Pancreas (tissue), 10 donors: Measurements from ENCODE around the gene HSP90AA1. TPM values are rescaled to one million over a fixed set of nuclear protein-coding genes. Genes with fewer than 3 reads are reported as not detected.

Experiments
- ATAC-seq, 4 donors: fragments of 200-7000 bp; cut with Tn5 transposase; one replicate each; pipeline versions ENCODE4 v1.8.0 to v1.9.1; 2020; ENCODE audit warnings: mild to moderate bottlenecking in 4 of 4, moderate library complexity in 4 of 4
- DNase-seq, 6 donors: peaks; one replicate each; pipeline ENCODE4 v3.0.0-alpha.2; 2020
- FAIRE-seq: peaks from 2 replicates; lab custom pipeline; 2012; peaks lifted over from hg19 to GRCh38; lab: Jason Lieb, UNC
- H3K27ac ChIP-seq, 4 donors: fragments of 200-600 bp; sonication (generic); 1 replicate in 3 of 4; 2 replicates in 1 of 4; pipeline versions ENCODE4 v1.5.0 to v1.8.0; 2020
- H3K27me3 ChIP-seq, 4 donors: fragments of 200-600 bp; one replicate each; pipeline ENCODE4 v1.8.0; 2021
- H3K36me3 ChIP-seq, 3 donors: fragments of 200-600 bp; sonication (generic) in 1 of 3; one replicate each; pipeline versions ENCODE4 v1.5.0 to v1.8.0; 2020 to 2021
- H3K4me1 ChIP-seq, 3 donors: fragments of 200-600 bp; one replicate each; pipeline ENCODE4 v1.8.0; 2021
- H3K4me3 ChIP-seq, 4 donors: fragments of 200-600 bp; sonication (generic) in 2 of 4; one replicate each; pipeline versions ENCODE4 v1.5.0 to v1.8.0; 2020 to 2021
- H3K9me3 ChIP-seq, 4 donors: fragments of 200-600 bp; one replicate each; pipeline ENCODE4 v1.8.0; 2021
- WGBS, 2 donors: extraction: QIAGEN DNeasy Blood & Tissue Kit; methylation state at CpG; one replicate each; pipeline ENCODE4 v1.1.7; 2013; 5-methylcytosine and 5-hydroxymethylcytosine counted together
- intact Hi-C, 3 donors: fragments of 100-400 bp; cut with DNase I; formaldehyde crosslinking; loops; one replicate each; pipeline versions ENCODE4 v1.11.1 to v1.14.2; 2022
- polyA plus RNA-seq, 2 donors: library from polyadenylated mRNA; stranded (reverse); fragments of 200-250 nt; gene quantifications; one replicate each; pipeline ENCODE4 v1.2.3, GENCODE V29; 2013
- total RNA-seq, 6 donors: library from RNA; stranded (reverse); fragmentation: NEBNext Ultra II Directional in 4 of 6; extraction: Animal tissue kit (Norgen Biotek cat#: 25700) in 4 of 6; gene quantifications; one replicate each; pipeline versions ENCODE4 v1.2.1 to v1.2.4, GENCODE V29; 2021 to 2023
- TF ChIP-seq, protein P1 (sequence below), 4 donors: fragments of 200-600 bp; sonication (generic) in 3 of 4; IDR thresholded peaks; one replicate each; pipeline versions ENCODE4 v1.5.0 to v1.8.0; 2021; ENCODE audit warnings: antibody characterized with exemption in 4 of 4
- donor health status: healthy with polysubstance abuse.
- donor health status: DM: no; HTN: no; CAD: no; lungs with moderate emphysema.
- donor health status: DM: no; HTN: no; CAD: no.
- donor health status: control.
- donor health status: control.
- donor health status: Bipolar disorder and iron deficiency.
- donor health status: DM: yes; HTN: yes; CAD: no.
- donor health status: DM: no; HTN: no; CAD: no.
- donor health status: DM: no; HTN: no; CAD: no.
- donor health status: DM: yes; HTN: yes; CAD: no.

HSP90AA1 gene
- total and polyA plus RNA-seq, 8 donors = 106 to 393 (median 136) TPM

DNA sequence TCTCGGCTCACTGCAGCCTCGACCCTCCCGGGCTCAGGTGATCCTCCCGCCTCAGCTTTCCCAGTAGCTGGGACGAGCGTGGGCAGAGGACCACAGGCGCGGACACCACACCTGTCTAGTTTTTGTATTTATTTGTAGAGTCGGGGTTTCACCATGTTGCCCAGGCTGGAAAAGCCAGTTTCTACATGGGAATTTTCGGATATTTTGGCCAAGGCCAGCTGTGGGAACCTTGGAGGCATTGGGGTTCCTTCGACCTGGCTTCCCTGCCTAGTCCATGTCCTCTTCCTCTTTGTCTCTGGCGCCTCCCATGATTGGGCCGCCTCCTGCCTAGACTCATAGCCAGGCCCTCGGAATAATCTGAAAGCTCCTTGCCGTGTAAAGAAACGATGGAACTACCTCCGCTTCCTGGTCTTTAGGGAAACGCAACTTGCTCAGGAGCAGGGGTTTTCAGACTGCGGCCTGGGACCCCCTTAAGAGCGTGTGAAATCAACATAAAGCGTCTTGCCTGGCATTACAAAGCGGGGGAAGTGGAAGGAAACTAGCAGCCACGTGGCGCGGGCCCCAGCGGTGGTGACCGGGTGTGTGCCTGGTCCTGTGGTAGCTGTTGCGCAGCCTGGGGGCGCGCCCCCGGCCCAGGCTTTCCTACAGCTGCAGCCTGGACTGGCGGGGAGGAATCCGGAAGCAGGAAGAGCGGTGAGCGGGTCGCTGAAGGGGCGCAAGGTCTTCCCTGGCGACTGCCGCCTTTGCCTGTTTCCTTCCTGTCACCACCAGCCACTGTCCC, 1.4 kb upstream of the HSP90AA1 start:
- peak in 2 of 4 donors; percentile 3 to 6 for ATAC-seq
- H3K27me3 ChIP-seq = no peaks in the 10 kb centered on the region
- H3K4me3 ChIP-seq = peak overlapping the region in 3 of 4 donors; percentile 70 to 93 (median 78)
- 43 to 47% methylated on average over 39 of the region's 39 CpGs for WGBS, 2 donors
- TF ChIP-seq, protein P1, sequence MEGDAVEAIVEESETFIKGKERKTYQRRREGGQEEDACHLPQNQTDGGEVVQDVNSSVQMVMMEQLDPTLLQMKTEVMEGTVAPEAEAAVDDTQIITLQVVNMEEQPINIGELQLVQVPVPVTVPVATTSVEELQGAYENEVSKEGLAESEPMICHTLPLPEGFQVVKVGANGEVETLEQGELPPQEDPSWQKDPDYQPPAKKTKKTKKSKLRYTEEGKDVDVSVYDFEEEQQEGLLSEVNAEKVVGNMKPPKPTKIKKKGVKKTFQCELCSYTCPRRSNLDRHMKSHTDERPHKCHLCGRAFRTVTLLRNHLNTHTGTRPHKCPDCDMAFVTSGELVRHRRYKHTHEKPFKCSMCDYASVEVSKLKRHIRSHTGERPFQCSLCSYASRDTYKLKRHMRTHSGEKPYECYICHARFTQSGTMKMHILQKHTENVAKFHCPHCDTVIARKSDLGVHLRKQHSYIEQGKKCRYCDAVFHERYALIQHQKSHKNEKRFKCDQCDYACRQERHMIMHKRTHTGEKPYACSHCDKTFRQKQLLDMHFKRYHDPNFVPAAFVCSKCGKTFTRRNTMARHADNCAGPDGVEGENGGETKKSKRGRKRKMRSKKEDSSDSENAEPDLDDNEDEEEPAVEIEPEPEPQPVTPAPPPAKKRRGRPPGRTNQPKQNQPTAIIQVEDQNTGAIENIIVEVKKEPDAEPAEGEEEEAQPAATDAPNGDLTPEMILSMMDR (IDR thresholded peaks at IDR 0.05) = no peak
- FAIRE-seq = no peak
- H3K27ac ChIP-seq = peak overlapping the region; percentile 97 to 100 (median 100)
- no peaks in the 10 kb centered on the region for H3K9me3 ChIP-seq
- H3K4me1 ChIP-seq = peaks cover 20 to 26% (median 23%) of the 10 kb centered on the region in 3 donors
- DNase-seq = peak in 5 of 6 donors; percentile 33 to 71 (median 48)
- peaks cover 0 to 25% (median 21%) of the 10 kb centered on the region in 3 donors for H3K36me3 ChIP-seq
- intact Hi-C loops = loop anchor here in 1 of 3 donors (10.0 kb wide), 1 partner anchor 123 kb away; the partner anchor contains the start of gene DYNC1H1

- 1 to 3% methylated on average over 9 to 11 of the region's 11 CpGs for WGBS, 2 donors
- H3K9me3 ChIP-seq = no peaks in the 10 kb centered on the region
- no peak for FAIRE-seq
- TF ChIP-seq, protein P1 (IDR thresholded peaks at IDR 0.05) = no peak
- intact Hi-C loops = loop anchor here in 1 of 3 donors (10.0 kb wide), 1 partner anchor 123 kb away; the partner anchor contains the start of gene DYNC1H1
- no peak for DNase-seq
- peaks cover 24 to 31% (median 28%) of the 10 kb centered on the region in 3 donors for H3K4me1 ChIP-seq
- H3K36me3 ChIP-seq = peaks cover 0 to 30% (median 25%) of the 10 kb centered on the region in 3 donors
- H3K4me3 ChIP-seq = peak overlapping the region; percentile 51 to 93 (median 74)
- H3K27ac ChIP-seq = peak overlapping the region; percentile 97 to 100 (median 100)
- no peak for ATAC-seq
- no peaks in the 10 kb centered on the region for H3K27me3 ChIP-seq
These were observed 843 bp upstream of the HSP90AA1 start for GRCh38 chr14:102087762-102088011.

DNA sequence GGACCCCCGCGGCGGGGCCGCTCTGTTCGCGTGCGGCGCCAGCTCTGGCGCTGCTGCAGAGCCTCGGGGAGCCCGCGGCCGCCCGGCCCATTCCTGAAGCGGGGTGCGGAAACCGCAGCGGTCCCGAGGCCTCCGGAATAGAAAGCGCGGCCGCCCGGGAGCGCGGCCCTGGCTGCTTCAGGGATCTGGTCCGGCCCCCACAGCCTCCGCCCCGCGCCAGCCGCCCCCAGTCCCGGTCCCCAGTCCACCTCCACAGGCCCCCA, 204 bp downstream of the HSP90AA1 start:
- FAIRE-seq (no peak), DNase-seq (no peak), ATAC-seq (no peak)
- no peaks in the 10 kb centered on the region for H3K9me3 ChIP-seq
- H3K27me3 ChIP-seq = no peaks in the 10 kb centered on the region
- H3K27ac ChIP-seq = peak overlapping the region; percentile 98 to 100 (median 100)
- peaks cover 3 to 40% (median 33%) of the 10 kb centered on the region in 3 donors for H3K36me3 ChIP-seq
- WGBS, 2 donors = 0% methylated on average over 2 to 32 of the region's 32 CpGs
- peak overlapping the region; percentile 44 to 93 (median 79) for H3K4me3 ChIP-seq
- intact Hi-C loops = loop anchor here in 1 of 3 donors (10.0 kb wide), 1 partner anchor 122 kb away; the partner anchor contains the start of gene DYNC1H1
- TF ChIP-seq, protein P1 (IDR thresholded peaks at IDR 0.05) = no peak
- peaks cover 28 to 39% (median 39%) of the 10 kb centered on the region in 3 donors for H3K4me1 ChIP-seq

GRCh38 chr14:102085948-102086708, 716 bp downstream of the HSP90AA1 start:
- 1% methylated on average over 44 to 49 of the region's 49 CpGs for WGBS, 2 donors
- Histone ChIP-seq H3K9me3 (no peaks in the 10 kb centered on the region), H3K4me1 (peaks cover 28 to 44% (median 39%) of the 10 kb centered on the region in 3 donors), H3K27ac (peak overlapping the region; percentile 98 to 100 (median 100)), H3K4me3 (peak overlapping the region; percentile 44 to 93 (median 79)), H3K36me3 (peaks cover 6 to 46% (median 38%) of the 10 kb centered on the region in 3 donors), H3K27me3 (no peaks in the 10 kb centered on the region)
- DNase-seq (peak in 3 of 6 donors; percentile 50 to 65 (median 50)), ATAC-seq (peak; percentile 9 to 52 (median 20)), FAIRE-seq (no peak)
- TF ChIP-seq, protein P1 (IDR thresholded peaks at IDR 0.05) = no peak
- intact Hi-C loops = loop anchor here in 1 of 3 donors (10.0 kb wide), 1 partner anchor 121 kb away; the partner anchor contains the start of gene DYNC1H1
